Measurements from ENCODE around the gene SCUBE1. TPM values are rescaled to one million over a fixed set of nuclear protein-coding genes. Genes with fewer than 3 reads are reported as not detected.

The SCUBE1 gene
- total RNA-seq, 4 donors from 2014 or later = 33.3 to 109 (median 66.3) TPM

- Histone ChIP-seq H3K4me3 (no peak overlapping the region), H3K27me3 (peaks cover 0 to 21% (median 0%) of the 10 kb centered on the region in 4 donors), H3K36me3 (peaks cover 0 to 41% (median 7%) of the 10 kb centered on the region in 4 donors), H3K9me3 (no peaks in the 10 kb centered on the region), H3K4me1 (peaks cover 0 to 16% (median 4%) of the 10 kb centered on the region in 4 donors), H3K27ac (replicated peaks in 1 of 4) (no peak overlapping the region)
- TF ChIP-seq CTCF (IDR thresholded peaks at IDR 0.05) (peak; percentile 68 to 86 (median 74)), POLR2AphosphoS5 (IDR thresholded peaks at IDR 0.05) (no peak)
- intact Hi-C loops (cut with DNase I) = no loop called here
- DNase-seq (ENCODE audit: extremely low spot score) = no peak
- 21% methylated on average over 19 of the region's 23 CpGs for WGBS
Measured at GRCh38 chr22:43230971-43231723, 112.0 kb downstream of the SCUBE1 start.

GRCh38 chr22:43230571-43230970 is 112.6 kb downstream of the SCUBE1 start:
- H3K4me3 ChIP-seq = no peak overlapping the region
- TF ChIP-seq POLR2AphosphoS5 (IDR thresholded peaks at IDR 0.05) (no peak), POLR2A (IDR thresholded peaks at IDR 0.05; ENCODE audit: low read depth) (no peak)
- WGBS = 96% methylated on average over 7 of the region's 9 CpGs
- no peaks in the 10 kb centered on the region for H3K9me3 ChIP-seq
- intact Hi-C loops (cut with DNase I) = no loop called here
- DNase-seq (ENCODE audit: extremely low spot score) = no peak
- H3K27me3 ChIP-seq = peaks cover 0 to 21% (median 0%) of the 10 kb centered on the region in 4 donors
- peaks cover 0 to 16% (median 2%) of the 10 kb centered on the region in 4 donors for H3K4me1 ChIP-seq
- H3K36me3 ChIP-seq = peaks cover 0 to 43% (median 7%) of the 10 kb centered on the region in 4 donors
- no peak overlapping the region for H3K27ac ChIP-seq (replicated peaks in 1 of 4)

- 85% methylated on average over 12 of the region's 19 CpGs for WGBS
- intact Hi-C loops (cut with DNase I) = no loop called here
- peaks cover 0 to 44% (median 7%) of the 10 kb centered on the region in 4 donors for H3K36me3 ChIP-seq
- H3K9me3 ChIP-seq = no peaks in the 10 kb centered on the region
- peaks cover 0 to 16% (median 2%) of the 10 kb centered on the region in 4 donors for H3K4me1 ChIP-seq
- DNase-seq (ENCODE audit: extremely low spot score) = no peak
- H3K27ac ChIP-seq (replicated peaks in 1 of 4) = no peak overlapping the region
- peaks cover 0 to 21% (median 0%) of the 10 kb centered on the region in 4 donors for H3K27me3 ChIP-seq
- no peak for TF ChIP-seq CTCF (IDR thresholded peaks at IDR 0.05)
- TF ChIP-seq POLR2A (IDR thresholded peaks at IDR 0.05; ENCODE audit: low read depth) = no peak
- no peak for TF ChIP-seq POLR2AphosphoS5 (IDR thresholded peaks at IDR 0.05)
- TF ChIP-seq EP300 (IDR thresholded peaks at IDR 0.05) = no peak
- no peak overlapping the region for H3K4me3 ChIP-seq
Measured at GRCh38 chr22:43228863-43229262, 114.3 kb downstream of the SCUBE1 start.

GRCh38 chr22:43228330-43228729 is 114.8 kb downstream of the SCUBE1 start:
- H3K27me3 ChIP-seq = peaks cover 0 to 21% (median 0%) of the 10 kb centered on the region in 4 donors
- H3K4me1 ChIP-seq = peaks cover 0 to 16% (median 2%) of the 10 kb centered on the region in 4 donors
- 69% methylated on average over 8 of the region's 8 CpGs for WGBS
- H3K27ac ChIP-seq (replicated peaks in 1 of 4) = no peak overlapping the region
- H3K9me3 ChIP-seq = no peaks in the 10 kb centered on the region
- TF ChIP-seq CTCF (IDR thresholded peaks at IDR 0.05) = peak in 1 of 3 experiments; percentile 7
- no peak for TF ChIP-seq EP300 (IDR thresholded peaks at IDR 0.05)
- peaks cover 0 to 47% (median 7%) of the 10 kb centered on the region in 4 donors for H3K36me3 ChIP-seq
- intact Hi-C loops (cut with DNase I) = no loop called here
- H3K4me3 ChIP-seq = no peak overlapping the region
- DNase-seq (ENCODE audit: extremely low spot score) = no peak

GRCh38 chr22:43227239-43227630 is 115.9 kb downstream of the SCUBE1 start:
- peaks cover 0 to 16% (median 10%) of the 10 kb centered on the region in 4 donors for H3K4me1 ChIP-seq

More at GRCh38 chr22:43227239-43227630, 115.9 kb downstream of the SCUBE1 start:
- Histone ChIP-seq H3K27me3 (peaks cover 0 to 15% (median 0%) of the 10 kb centered on the region in 4 donors), H3K27ac (replicated peaks in 1 of 4) (no peak overlapping the region), H3K9me3 (no peaks in the 10 kb centered on the region), H3K36me3 (peaks cover 0 to 57% (median 7%) of the 10 kb centered on the region in 4 donors), H3K4me3 (no peak overlapping the region)
- TF ChIP-seq POLR2AphosphoS5 (IDR thresholded peaks at IDR 0.05) = no peak
- TF ChIP-seq EP300 (IDR thresholded peaks at IDR 0.05) = no peak
- no peak for TF ChIP-seq POLR2A (IDR thresholded peaks at IDR 0.05; ENCODE audit: low read depth)
- TF ChIP-seq CTCF (IDR thresholded peaks at IDR 0.05) = no peak
- WGBS = 76% methylated on average over 16 of the region's 17 CpGs
- intact Hi-C loops (cut with DNase I) = no loop called here
- no peak for DNase-seq (ENCODE audit: extremely low spot score)
